Naive B cell (primary cell): ENCODE measurements around the gene NETO2. TPM values are rescaled to one million over a fixed set of nuclear protein-coding genes. Genes with fewer than 3 reads are reported as not detected.

ENCODE experiments used
- polyA plus RNA-seq, 6 donors: library from polyadenylated mRNA; unstranded; fragments of 300-500 nt; fragmentation: Illumina TruSeq; gene quantifications; one replicate each; pipeline ENCODE4 v1.2.3, GENCODE V29; 2021; ENCODE audit warnings: low read depth in 6 of 6

The NETO2 gene
- polyA plus RNA-seq, 6 donors from 2014 or later = 0.37 to 3.6 (median 0.97) TPM

Other genes with a start within 250 kb of the NETO2 start
- gene DNAJA2, start 170.3 kb downstream of the NETO2 start, polyA plus RNA-seq = 10 to 100 TPM; 43.2 to 80.8 (median 63.3) TPM